ENCODE data around the gene DCP1A.

DCP1A gene

GRCh38 chr3:53242642-53243041 lies 104.7 kb downstream of the DCP1A start:
- DNase-seq = no peak

GRCh38 chr3:53242155-53242554 lies 105.2 kb downstream of the DCP1A start:
- DNase-seq = no peak

GRCh38 chr3:53240989-53241972 lies 106.1 kb downstream of the DCP1A start:
- DNase-seq = no peak

GRCh38 chr3:53239800-53240199 lies 107.5 kb downstream of the DCP1A start:
- no peak for DNase-seq

- no peak for DNase-seq
Measured at GRCh38 chr3:53238886-53239285, 108.5 kb downstream of the DCP1A start.

- DNase-seq = no peak
Measured at GRCh38 chr3:53238051-53238850, 109.1 kb downstream of the DCP1A start.

- DNase-seq = no peak
Measured at GRCh38 chr3:53236112-53236841, 111.1 kb downstream of the DCP1A start.

- no peak for DNase-seq
Measured at GRCh38 chr3:53235545-53235944, 111.8 kb downstream of the DCP1A start.

- DNase-seq = no peak
Measured at GRCh38 chr3:53234841-53235232, 112.5 kb downstream of the DCP1A start.

GRCh38 chr3:53234130-53234840 lies 113.1 kb downstream of the DCP1A start:
- no peak for DNase-seq

All from NCI-H1436 treated with DMSO at 0.1 percent for 48 hours (cell line).